ENCODE results near the gene CMIP. TPM values are rescaled to one million over a fixed set of nuclear protein-coding genes. Genes with fewer than 3 reads are reported as not detected.

CMIP gene
- total RNA-seq, 1 experiment from 2014 or later: 68.0 TPM

GRCh38 chr16:81500833-81501521 lies 56.4 kb downstream of the CMIP start:
- Histone ChIP-seq H3K4me1 (no peaks in the 10 kb centered on the region), H3K9me3 (no peaks in the 10 kb centered on the region), H3K36me3 (ENCODE audit: control insufficient read depth, insufficient read depth, low read length) (peaks cover 2% of the 10 kb centered on the region; the same call in 1 of the 2 replicates), H3K4me3 (ENCODE audit: low read depth, low read length) (no peak overlapping the region), H3K27me3 (replicated peaks; ENCODE audit: control insufficient read depth, insufficient read depth, low read length) (no peaks in the 10 kb centered on the region)
- Mint-ChIP-seq H3K36me3 (ENCODE audit: insufficient read depth, unreplicated experiment) (peaks cover 6% of the 10 kb centered on the region), H3K27ac (ENCODE audit: unreplicated experiment) (peak overlapping the region; percentile 61), H3K4me3 (ENCODE audit: unreplicated experiment) (no peak overlapping the region), H3K27me3 (ENCODE audit: insufficient read depth, unreplicated experiment) (no peaks in the 10 kb centered on the region), H3K4me1 (ENCODE audit: low read depth, unreplicated experiment) (peaks cover 5% of the 10 kb centered on the region), H3K9me3 (ENCODE audit: unreplicated experiment) (no peaks in the 10 kb centered on the region)
- intact Hi-C loops (cut with micrococcal nuclease; ENCODE audit: unreplicated experiment): no loop called here
- no peak for TF ChIP-seq CTCF (IDR thresholded peaks at IDR 0.05; ENCODE audit: insufficient read depth in 1 of 2, low read depth in 1 of 2, low read length in 1 of 2, severe bottlenecking in 1 of 2, unreplicated experiment in 1 of 2)
- POLR2A ChIA-PET: no interaction called here
- no TSS peak for BruUV-seq (replicated peaks)
- CTCF ChIA-PET: interaction anchor here (1.0 kb wide), 1 partner anchor 13 kb away, joined by 3 read pairs; no protein-coding TSS in a partner anchor
- DNase-seq: no peak

- Mint-ChIP-seq H3K4me3 (ENCODE audit: unreplicated experiment) (no peak overlapping the region), H3K27me3 (ENCODE audit: insufficient read depth, unreplicated experiment) (no peaks in the 10 kb centered on the region), H3K27ac (ENCODE audit: unreplicated experiment) (no peak overlapping the region), H3K4me1 (ENCODE audit: low read depth, unreplicated experiment) (peaks cover 4% of the 10 kb centered on the region), H3K36me3 (ENCODE audit: insufficient read depth, unreplicated experiment) (peaks cover 6% of the 10 kb centered on the region), H3K9me3 (ENCODE audit: unreplicated experiment) (no peaks in the 10 kb centered on the region)
- BruUV-seq (replicated peaks): no TSS peak
- H3K4me3 ChIP-seq (ENCODE audit: low read depth, low read length): no peak overlapping the region
- ChIA-PET CTCF (no interaction called here), POLR2A (no interaction called here)
- no peaks in the 10 kb centered on the region for H3K27me3 ChIP-seq (replicated peaks; ENCODE audit: control insufficient read depth, insufficient read depth, low read length)
- H3K9me3 ChIP-seq: no peaks in the 10 kb centered on the region
- intact Hi-C loops (cut with micrococcal nuclease; ENCODE audit: unreplicated experiment): no loop called here
- DNase-seq: no peak
- no peak for TF ChIP-seq CTCF (IDR thresholded peaks at IDR 0.05; ENCODE audit: insufficient read depth in 1 of 2, low read depth in 1 of 2, low read length in 1 of 2, severe bottlenecking in 1 of 2, unreplicated experiment in 1 of 2)
- peaks cover 2% of the 10 kb centered on the region; the same call in 1 of the 2 replicates for H3K36me3 ChIP-seq (ENCODE audit: control insufficient read depth, insufficient read depth, low read length)
- no peaks in the 10 kb centered on the region for H3K4me1 ChIP-seq
These were observed 57.9 kb downstream of the CMIP start for GRCh38 chr16:81502396-81503070.

- Mint-ChIP-seq H3K4me1 (ENCODE audit: low read depth, unreplicated experiment) (peaks cover 4% of the 10 kb centered on the region), H3K9me3 (ENCODE audit: unreplicated experiment) (no peaks in the 10 kb centered on the region), H3K27ac (ENCODE audit: unreplicated experiment) (peak overlapping the region; percentile 22), H3K36me3 (ENCODE audit: insufficient read depth, unreplicated experiment) (peaks cover 11% of the 10 kb centered on the region), H3K27me3 (ENCODE audit: insufficient read depth, unreplicated experiment) (no peaks in the 10 kb centered on the region), H3K4me3 (ENCODE audit: unreplicated experiment) (no peak overlapping the region)
- Histone ChIP-seq H3K9me3 (no peaks in the 10 kb centered on the region), H3K4me1 (no peaks in the 10 kb centered on the region), H3K27me3 (replicated peaks; ENCODE audit: control insufficient read depth, insufficient read depth, low read length) (no peaks in the 10 kb centered on the region), H3K36me3 (ENCODE audit: control insufficient read depth, insufficient read depth, low read length) (peaks cover 2% of the 10 kb centered on the region; the same call in 1 of the 2 replicates), H3K4me3 (ENCODE audit: low read depth, low read length) (no peak overlapping the region)
- BruUV-seq (replicated peaks): no TSS peak
- intact Hi-C loops (cut with micrococcal nuclease; ENCODE audit: unreplicated experiment): no loop called here
- TF ChIP-seq CTCF (IDR thresholded peaks at IDR 0.05; ENCODE audit: insufficient read depth in 1 of 2, low read depth in 1 of 2, low read length in 1 of 2, severe bottlenecking in 1 of 2, unreplicated experiment in 1 of 2): no peak
- ChIA-PET CTCF (no interaction called here), POLR2A (no interaction called here)
- DNase-seq: peak; percentile 34 to 59
These were observed 60.5 kb downstream of the CMIP start for GRCh38 chr16:81505011-81505661.
